Gastroesophageal sphincter (tissue), 4 donors: ENCODE data around the gene LRRC66. TPM values are rescaled to one million over a fixed set of nuclear protein-coding genes. Genes with fewer than 3 reads are reported as not detected.

Source experiments
- ATAC-seq: fragments of 150-250 bp; one replicate; pipeline ENCODE4 v1.9.1; 2016; ENCODE audit warnings: mild to moderate bottlenecking, moderate library complexity
- H3K27ac ChIP-seq, 4 donors: fragments of 200-600 bp; sonication (generic) in 3 of 4; 1 replicate in 3 of 4; 2 replicates in 1 of 4; pipeline ENCODE4 v1.5.1; 2016 to 2019
- H3K27me3 ChIP-seq: fragments of 200-600 bp; sonication (generic); one replicate; pipeline ENCODE4 v1.5.1; 2019
- H3K36me3 ChIP-seq, 2 donors: fragments of 200-600 bp; sonication (generic); one replicate each; pipeline ENCODE4 v1.5.1; 2019; ENCODE audit warnings: control low read depth in 1 of 2
- H3K4me1 ChIP-seq, 3 donors: fragments of 200-600 bp; sonication (generic); 1 replicate in 2 of 3; 2 replicates in 1 of 3; pipeline ENCODE4 v1.5.1; 2016 to 2019; ENCODE audit warnings: control low read depth in 2 of 3
- H3K4me3 ChIP-seq, 2 donors: fragments of 200-600 bp; sonication (generic); one replicate each; pipeline ENCODE4 v1.5.1; 2019; ENCODE audit warnings: mild to moderate bottlenecking in 1 of 2, moderate library complexity in 1 of 2
- H3K9me3 ChIP-seq, 3 donors: fragments of 200-600 bp; sonication (generic); one replicate each; pipeline ENCODE4 v1.5.1; 2017 to 2019; ENCODE audit warnings: control low read depth in 2 of 3
- CTCF ChIP-seq, 4 experiments: fragments of 200-600 bp in 2 of 4; fragments of 450-650 bp in 2 of 4; sonication (generic) in 1 of 4; IDR thresholded peaks; one replicate each; pipeline ENCODE4 v1.5.1; 2017 to 2019; ENCODE audit warnings: antibody characterized with exemption in 4 of 4, mild to moderate bottlenecking in 2 of 4, moderate library complexity in 2 of 4
- EP300 ChIP-seq: sonication (generic); formaldehyde crosslinking; IDR thresholded peaks from one replicate; pipeline ENCODE4 v1.6.1; 2017; ENCODE audit warnings: antibody characterized with exemption, mild to moderate bottlenecking
- POLR2A ChIP-seq, 2 donors: fragments of 450-650 bp; IDR thresholded peaks; one replicate each; pipeline ENCODE4 v1.6.1; 2017; ENCODE audit warnings: antibody characterized with exemption in 2 of 2, mild to moderate bottlenecking in 2 of 2, moderate library complexity in 1 of 2
- POLR2AphosphoS5 ChIP-seq: sonication (generic); formaldehyde crosslinking; IDR thresholded peaks from one replicate; pipeline ENCODE4 v1.6.1; 2017; ENCODE audit warnings: antibody characterized with exemption
- WGBS, 2 donors: methylation state at CpG; one replicate each; pipeline ENCODE4 v1.1.5; 2018; ENCODE audit warnings: low coverage in 1 of 2; 5-methylcytosine and 5-hydroxymethylcytosine counted together
- total RNA-seq, 4 donors: library from RNA; depleted of rRNA; stranded (reverse); fragments of >200 nt; gene quantifications; one replicate each; pipeline ENCODE4 v1.1.0, GENCODE V29; 2016

LRRC66 gene
- total RNA-seq, 4 donors from 2014 or later, result 0.10 to 1.4 (median 0.36) TPM

GRCh38 chr4:52006887-52007286 lies 13.3 kb downstream of the LRRC66 start:
- no peak overlapping the region for H3K4me3 ChIP-seq
- no peaks in the 10 kb centered on the region for H3K9me3 ChIP-seq
- H3K4me1 ChIP-seq, result no peaks in the 10 kb centered on the region
- no peak for ATAC-seq
- no peak overlapping the region for H3K27ac ChIP-seq
- no peaks in the 10 kb centered on the region for H3K27me3 ChIP-seq
- 92 to 97% methylated on average over 2 to 4 of the region's 4 CpGs for WGBS, 2 donors
- peaks cover 0 to 20% of the 10 kb centered on the region in 2 donors for H3K36me3 ChIP-seq
- TF ChIP-seq CTCF (IDR thresholded peaks at IDR 0.05), result no peak
- TF ChIP-seq EP300, result no peak
- TF ChIP-seq POLR2A (IDR thresholded peaks at IDR 0.05), result no peak
- no peak for TF ChIP-seq POLR2AphosphoS5

- no peak overlapping the region for H3K27ac ChIP-seq
- H3K4me1 ChIP-seq, result no peaks in the 10 kb centered on the region
- peaks cover 0 to 8% of the 10 kb centered on the region in 2 donors for H3K36me3 ChIP-seq
- H3K27me3 ChIP-seq, result no peaks in the 10 kb centered on the region
- no peaks in the 10 kb centered on the region for H3K9me3 ChIP-seq
- no peak overlapping the region for H3K4me3 ChIP-seq
- TF ChIP-seq POLR2AphosphoS5 (no peak), POLR2A (IDR thresholded peaks at IDR 0.05) (no peak), EP300 (no peak), CTCF (IDR thresholded peaks at IDR 0.05) (no peak)
- no peak for ATAC-seq
- WGBS, 2 donors, result 79 to 89% methylated on average over 1 to 2 of the region's 2 CpGs
These were observed 14.4 kb downstream of the LRRC66 start for GRCh38 chr4:52005604-52006273.

GRCh38 chr4:52004414-52004813 lies 15.7 kb downstream of the LRRC66 start:
- ATAC-seq, result no peak
- H3K9me3 ChIP-seq, result no peaks in the 10 kb centered on the region
- H3K4me1 ChIP-seq, result no peaks in the 10 kb centered on the region
- no peak overlapping the region for H3K27ac ChIP-seq
- TF ChIP-seq POLR2AphosphoS5 (no peak), POLR2A (IDR thresholded peaks at IDR 0.05) (no peak), EP300 (no peak), CTCF (IDR thresholded peaks at IDR 0.05) (no peak)
- no peaks in the 10 kb centered on the region for H3K27me3 ChIP-seq
- no peak overlapping the region for H3K4me3 ChIP-seq
- peaks cover 0 to 6% of the 10 kb centered on the region in 2 donors for H3K36me3 ChIP-seq

GRCh38 chr4:52001616-52002015 lies 18.5 kb downstream of the LRRC66 start:
- TF ChIP-seq EP300 (no peak), CTCF (IDR thresholded peaks at IDR 0.05) (no peak), POLR2AphosphoS5 (no peak), POLR2A (IDR thresholded peaks at IDR 0.05) (no peak)
- Histone ChIP-seq H3K36me3 (no peaks in the 10 kb centered on the region), H3K27ac (no peak overlapping the region), H3K27me3 (no peaks in the 10 kb centered on the region), H3K9me3 (no peaks in the 10 kb centered on the region), H3K4me3 (no peak overlapping the region), H3K4me1 (no peaks in the 10 kb centered on the region)
- ATAC-seq, result no peak
- 58 to 100% methylated on average over 1 to 2 of the region's 2 CpGs for WGBS, 2 donors

- no peak overlapping the region for H3K4me3 ChIP-seq
- no peaks in the 10 kb centered on the region for H3K9me3 ChIP-seq
- WGBS, 2 donors, result 93 to 94% methylated on average over 5 of the region's 5 CpGs
- H3K27me3 ChIP-seq, result no peaks in the 10 kb centered on the region
- no peak for ATAC-seq
- H3K4me1 ChIP-seq, result no peaks in the 10 kb centered on the region
- H3K36me3 ChIP-seq, result peaks cover 0 to 6% of the 10 kb centered on the region in 2 donors
- no peak overlapping the region for H3K27ac ChIP-seq
- TF ChIP-seq CTCF (IDR thresholded peaks at IDR 0.05) (no peak), EP300 (no peak), POLR2A (IDR thresholded peaks at IDR 0.05) (no peak), POLR2AphosphoS5 (no peak)
These were observed 20.9 kb downstream of the LRRC66 start for GRCh38 chr4:51999250-51999649.
